Activated T-helper 2 cell treated with anti-CD3 and anti-CD28 coated beads, Interferon-gamma antibody, Interleukin-2, Interleukin-4, amounts not matched to agents 10 μg/mL and 5 μg/mL and 100 μg/mL, durations not matched to agents 14 hours and 24 hours and 36 hours (primary cell): Measurements from ENCODE around the gene SOX5. TPM values are rescaled to one million over a fixed set of nuclear protein-coding genes. Genes with fewer than 3 reads are reported as not detected.

ENCODE experiments used
- DNase-seq: peaks from one replicate; pipeline ENCODE4 v3.0.0; 2021; ENCODE audit warnings: low spot score
- H3K27ac Mint-ChIP-seq: one replicate; pipeline ENCODE4 v1.8.0; 2021; ENCODE audit warnings: mixed read lengths
- H3K27me3 Mint-ChIP-seq: one replicate; pipeline ENCODE4 v1.8.0; 2021; ENCODE audit warnings: low read depth, mixed read lengths
- H3K36me3 Mint-ChIP-seq: one replicate; pipeline ENCODE4 v1.8.0; 2021; ENCODE audit warnings: low read depth, mixed read lengths
- H3K4me1 Mint-ChIP-seq: one replicate; pipeline ENCODE4 v1.8.0; 2021; ENCODE audit warnings: low read depth, mixed read lengths
- H3K4me3 Mint-ChIP-seq: one replicate; pipeline ENCODE4 v1.8.0; 2021; ENCODE audit warnings: low read depth, mild to moderate bottlenecking, moderate library complexity, mixed read lengths
- H3K9me3 Mint-ChIP-seq: one replicate; pipeline ENCODE4 v1.8.0; 2021; ENCODE audit warnings: mixed read lengths
- intact Hi-C: fragments of 100-400 bp; cut with micrococcal nuclease; formaldehyde crosslinking; loops from one replicate; pipeline ENCODE4 v1.15.1; 2023
- total RNA-seq: library from RNA; stranded (reverse); gene quantifications from 2 replicates; pipeline ENCODE4 v1.2.3, GENCODE V29; 2022

The SOX5 gene
- total RNA-seq, 1 donor from 2014 or later = 0.34 TPM

GRCh38 chr12:23942841-23943240 lies 6.6 kb downstream of the SOX5 start:
- Mint-ChIP-seq H3K27ac (no peak overlapping the region), H3K36me3 (no peaks in the 10 kb centered on the region), H3K4me3 (no peak overlapping the region), H3K9me3 (no peaks in the 10 kb centered on the region), H3K27me3 (no peaks in the 10 kb centered on the region), H3K4me1 (no peaks in the 10 kb centered on the region)
- no peak for DNase-seq
- intact Hi-C loops = no loop called here

GRCh38 chr12:23941780-23942179 lies 7.7 kb downstream of the SOX5 start:
- H3K4me1 Mint-ChIP-seq = no peaks in the 10 kb centered on the region
- intact Hi-C loops = no loop called here
- no peaks in the 10 kb centered on the region for H3K27me3 Mint-ChIP-seq
- H3K27ac Mint-ChIP-seq = no peak overlapping the region
- H3K4me3 Mint-ChIP-seq = no peak overlapping the region
- H3K9me3 Mint-ChIP-seq = no peaks in the 10 kb centered on the region
- H3K36me3 Mint-ChIP-seq = no peaks in the 10 kb centered on the region
- no peak for DNase-seq

GRCh38 chr12:23938422-23938821 lies 11.0 kb downstream of the SOX5 start:
- H3K27ac Mint-ChIP-seq = no peak overlapping the region

GRCh38 chr12:23931176-23931575 lies 18.3 kb downstream of the SOX5 start:
- Mint-ChIP-seq H3K27me3 (no peaks in the 10 kb centered on the region), H3K36me3 (no peaks in the 10 kb centered on the region), H3K27ac (no peak overlapping the region), H3K9me3 (no peaks in the 10 kb centered on the region), H3K4me1 (no peaks in the 10 kb centered on the region), H3K4me3 (no peak overlapping the region)
- no peak for DNase-seq
- intact Hi-C loops = no loop called here

More at GRCh38 chr12:23938422-23938821, 11.0 kb downstream of the SOX5 start:
- no peaks in the 10 kb centered on the region for H3K4me1 Mint-ChIP-seq
- no peaks in the 10 kb centered on the region for H3K9me3 Mint-ChIP-seq
- H3K36me3 Mint-ChIP-seq = no peaks in the 10 kb centered on the region
- no peak for DNase-seq
- intact Hi-C loops = no loop called here
- H3K4me3 Mint-ChIP-seq = no peak overlapping the region
- no peaks in the 10 kb centered on the region for H3K27me3 Mint-ChIP-seq

GRCh38 chr12:23930599-23930998 lies 18.9 kb downstream of the SOX5 start:
- intact Hi-C loops = no loop called here
- H3K27me3 Mint-ChIP-seq = no peaks in the 10 kb centered on the region
- no peaks in the 10 kb centered on the region for H3K9me3 Mint-ChIP-seq
- DNase-seq = no peak
- H3K36me3 Mint-ChIP-seq = no peaks in the 10 kb centered on the region
- H3K27ac Mint-ChIP-seq = no peak overlapping the region
- H3K4me1 Mint-ChIP-seq = no peaks in the 10 kb centered on the region
- H3K4me3 Mint-ChIP-seq = no peak overlapping the region

- no peaks in the 10 kb centered on the region for H3K36me3 Mint-ChIP-seq
- no peak for DNase-seq
- no peaks in the 10 kb centered on the region for H3K27me3 Mint-ChIP-seq
- intact Hi-C loops = no loop called here
- H3K4me3 Mint-ChIP-seq = no peak overlapping the region
- H3K4me1 Mint-ChIP-seq = no peaks in the 10 kb centered on the region
- H3K27ac Mint-ChIP-seq = no peak overlapping the region
- no peaks in the 10 kb centered on the region for H3K9me3 Mint-ChIP-seq
These were observed 19.6 kb downstream of the SOX5 start for GRCh38 chr12:23929906-23930305.

- no peak overlapping the region for H3K27ac Mint-ChIP-seq
- no peaks in the 10 kb centered on the region for H3K4me1 Mint-ChIP-seq
- H3K4me3 Mint-ChIP-seq = no peak overlapping the region
- intact Hi-C loops = no loop called here
- H3K36me3 Mint-ChIP-seq = no peaks in the 10 kb centered on the region
- peaks cover 4% of the 10 kb centered on the region for H3K9me3 Mint-ChIP-seq
- no peaks in the 10 kb centered on the region for H3K27me3 Mint-ChIP-seq
- DNase-seq = no peak
These were observed 21.6 kb downstream of the SOX5 start for GRCh38 chr12:23927907-23928306.

- H3K36me3 Mint-ChIP-seq = no peaks in the 10 kb centered on the region
- no peak overlapping the region for H3K4me3 Mint-ChIP-seq
- DNase-seq = no peak
- no peak overlapping the region for H3K27ac Mint-ChIP-seq
- H3K9me3 Mint-ChIP-seq = peaks cover 4% of the 10 kb centered on the region
- H3K27me3 Mint-ChIP-seq = no peaks in the 10 kb centered on the region
- intact Hi-C loops = no loop called here
- no peaks in the 10 kb centered on the region for H3K4me1 Mint-ChIP-seq
These were observed 28.2 kb downstream of the SOX5 start for GRCh38 chr12:23921099-23921856.

GRCh38 chr12:23911574-23911973 lies 37.9 kb downstream of the SOX5 start:
- Mint-ChIP-seq H3K27me3 (no peaks in the 10 kb centered on the region), H3K4me1 (no peaks in the 10 kb centered on the region), H3K4me3 (no peak overlapping the region), H3K9me3 (no peaks in the 10 kb centered on the region), H3K36me3 (no peaks in the 10 kb centered on the region), H3K27ac (no peak overlapping the region)
- intact Hi-C loops = no loop called here
- no peak for DNase-seq

- Mint-ChIP-seq H3K27me3 (no peaks in the 10 kb centered on the region), H3K27ac (no peak overlapping the region), H3K9me3 (no peaks in the 10 kb centered on the region), H3K4me3 (no peak overlapping the region), H3K4me1 (no peaks in the 10 kb centered on the region), H3K36me3 (no peaks in the 10 kb centered on the region)
- no peak for DNase-seq
- intact Hi-C loops = no loop called here
These were observed 39.9 kb downstream of the SOX5 start for GRCh38 chr12:23909551-23909950.

- no peak overlapping the region for H3K4me3 Mint-ChIP-seq
- H3K27me3 Mint-ChIP-seq = no peaks in the 10 kb centered on the region
- DNase-seq = no peak
- no peak overlapping the region for H3K27ac Mint-ChIP-seq
- H3K4me1 Mint-ChIP-seq = no peaks in the 10 kb centered on the region
- no peaks in the 10 kb centered on the region for H3K36me3 Mint-ChIP-seq
- intact Hi-C loops = no loop called here
- peaks cover 4% of the 10 kb centered on the region for H3K9me3 Mint-ChIP-seq
These were observed 43.1 kb downstream of the SOX5 start for GRCh38 chr12:23906329-23906728.

GRCh38 chr12:23899434-23899833 lies 50.0 kb downstream of the SOX5 start:
- Mint-ChIP-seq H3K27me3 (no peaks in the 10 kb centered on the region), H3K4me1 (no peaks in the 10 kb centered on the region), H3K9me3 (peaks cover 4% of the 10 kb centered on the region), H3K27ac (no peak overlapping the region), H3K36me3 (no peaks in the 10 kb centered on the region), H3K4me3 (no peak overlapping the region)
- no peak for DNase-seq
- intact Hi-C loops = no loop called here

GRCh38 chr12:23898121-23898520 lies 51.3 kb downstream of the SOX5 start:
- Mint-ChIP-seq H3K27ac (no peak overlapping the region), H3K9me3 (peaks cover 4% of the 10 kb centered on the region), H3K4me1 (no peaks in the 10 kb centered on the region), H3K36me3 (no peaks in the 10 kb centered on the region), H3K4me3 (no peak overlapping the region), H3K27me3 (no peaks in the 10 kb centered on the region)
- no peak for DNase-seq
- intact Hi-C loops = no loop called here

GRCh38 chr12:23895792-23896218 lies 53.7 kb downstream of the SOX5 start:
- Mint-ChIP-seq H3K4me1 (no peaks in the 10 kb centered on the region), H3K9me3 (no peaks in the 10 kb centered on the region), H3K27ac (no peak overlapping the region), H3K27me3 (no peaks in the 10 kb centered on the region), H3K4me3 (no peak overlapping the region), H3K36me3 (no peaks in the 10 kb centered on the region)
- intact Hi-C loops = no loop called here
- DNase-seq = no peak
